Heart left ventricle (tissue), 16 donors: ENCODE data around the gene RCBTB2. TPM values are rescaled to one million over a fixed set of nuclear protein-coding genes. Genes with fewer than 3 reads are reported as not detected.
A peak's percentile ranks its signal among the peaks of the same experiment; 100 is the strongest.

Source experiments
- ATAC-seq, 4 donors: fragments of 200-7000 bp; cut with Tn5 transposase; one replicate each; pipeline ENCODE4 v1.9.1; 2020 to 2022; ENCODE audit warnings: moderate library complexity in 4 of 4, mild to moderate bottlenecking in 3 of 4, moderate number of reproducible peaks in 1 of 4
- DNase-seq, 5 donors: peaks; one replicate each; pipeline ENCODE4 v3.0.0-alpha.2; 2020
- H3K27ac ChIP-seq, 12 donors: fragments of 200-600 bp; sonication (generic) in 4 of 12; one replicate each; pipeline versions ENCODE4 v1.5.0 to v1.8.0; 2016 to 2022; ENCODE audit warnings: mild to moderate bottlenecking in 2 of 12
- H3K27me3 ChIP-seq, 9 donors: fragments of 200-600 bp; sonication (generic) in 2 of 9; one replicate each; pipeline versions ENCODE4 v1.5.1 to v1.8.0; 2016 to 2022; ENCODE audit warnings: mild to moderate bottlenecking in 3 of 9
- H3K36me3 ChIP-seq, 9 donors: fragments of 200-600 bp; sonication (generic) in 2 of 9; one replicate each; pipeline versions ENCODE4 v1.5.0 to v1.8.0; 2018 to 2022; ENCODE audit warnings: mild to moderate bottlenecking in 2 of 9
- H3K4me1 ChIP-seq, 12 donors: fragments of 200-600 bp; sonication (generic) in 4 of 12; one replicate each; pipeline versions ENCODE4 v1.5.0 to v1.8.0; 2016 to 2022; ENCODE audit warnings: mild to moderate bottlenecking in 3 of 12
- H3K4me3 ChIP-seq, 12 donors: fragments of 200-600 bp; sonication (generic) in 4 of 12; one replicate each; pipeline versions ENCODE4 v1.5.0 to v1.8.0; 2017 to 2022; ENCODE audit warnings: mild to moderate bottlenecking in 9 of 12, moderate library complexity in 4 of 12
- H3K9me3 ChIP-seq, 12 donors: fragments of 200-600 bp; sonication (generic) in 4 of 12; one replicate each; pipeline versions ENCODE4 v1.5.0 to v1.8.0; 2016 to 2022; ENCODE audit warnings: mild to moderate bottlenecking in 1 of 12
- POLR2A ChIP-seq, 2 donors: fragments of 450-650 bp; IDR thresholded peaks; one replicate each; pipeline ENCODE4 v1.6.1; 2017; ENCODE audit warnings: antibody characterized with exemption in 2 of 2, mild to moderate bottlenecking in 2 of 2, moderate library complexity in 2 of 2
- WGBS, 4 donors: extraction: QIAGEN DNeasy Blood & Tissue Kit in 2 of 4; methylation state at CpG; one replicate each; pipeline versions ENCODE4 v1.1.5 to v1.1.7; 2013 to 2018; 5-methylcytosine and 5-hydroxymethylcytosine counted together
- intact Hi-C, 10 donors: fragments of 100-400 bp; cut with DNase I; formaldehyde crosslinking; loops; one replicate each; pipeline versions ENCODE4 v1.11.1 to v1.14.2; 2022
- polyA plus RNA-seq, 2 donors: library from polyadenylated mRNA; stranded (reverse); fragments of 200-250 nt; gene quantifications; one replicate each; pipeline ENCODE4 v1.2.3, GENCODE V29; 2013
- total RNA-seq, 9 donors: library from RNA; depleted of rRNA in 2 of 9; stranded (reverse); fragments of >200 nt in 2 of 9; fragmentation: NEBNext Ultra II Directional in 3 of 9; extraction: Animal tissue kit (Norgen Biotek cat#: 25700) in 3 of 9; gene quantifications; one replicate each; pipeline versions ENCODE4 v1.1.0 to v1.2.4, GENCODE V29; 2016 to 2023
- TF ChIP-seq, protein P1 (sequence below), 12 donors: fragments of 200-600 bp; sonication (generic) in 4 of 12; IDR thresholded peaks; one replicate each; pipeline versions ENCODE4 v1.5.0 to v1.8.0; 2018 to 2022; ENCODE audit warnings: antibody characterized with exemption in 12 of 12, mild to moderate bottlenecking in 5 of 12
- donor health status: ischemic (EF 13 %, LVEDD 7.1; RV severe dilation, severe dysfunction).
- donor health status: healthy with polysubstance abuse.
- donor health status: DM: no; HTN: yes; CAD: no.
- donor health status: DM: no; HTN: no; CAD: no.
- donor health status: ischemic (EF 25% LVEDD 6.9; RV normal size, moderate dysfunction).
- donor health status: ischemic (EF 25% LVEDD 5.7; RV mildly dilated, moderate dysfunction).
- donor health status: healthy.
- donor health status: DM: yes; HTN: yes; CAD: no.
- donor health status: ischemic (EF 35%, LVEDD 5.7; RV mildly dilated, moderate dysfunction).
- donor health status: nonischemic (EF 11% LVEDD 7.7; RV severe dilation, severe dysfunction).
- donor health status: DM: yes; HTN: yes; CAD: no.
- donor health status: PGD.
- donor health status: ischemic (EF 29% LVEDD 5.4; RV normal size, mild dysfunction).
- donor health status: nonischemic (EF 23%, LVEDD 6.1; RV moderate dilation, normal function).

The RCBTB2 gene
- total and polyA plus RNA-seq, 11 donors, result 5.9 to 16.2 (median 11.5) TPM

DNA sequence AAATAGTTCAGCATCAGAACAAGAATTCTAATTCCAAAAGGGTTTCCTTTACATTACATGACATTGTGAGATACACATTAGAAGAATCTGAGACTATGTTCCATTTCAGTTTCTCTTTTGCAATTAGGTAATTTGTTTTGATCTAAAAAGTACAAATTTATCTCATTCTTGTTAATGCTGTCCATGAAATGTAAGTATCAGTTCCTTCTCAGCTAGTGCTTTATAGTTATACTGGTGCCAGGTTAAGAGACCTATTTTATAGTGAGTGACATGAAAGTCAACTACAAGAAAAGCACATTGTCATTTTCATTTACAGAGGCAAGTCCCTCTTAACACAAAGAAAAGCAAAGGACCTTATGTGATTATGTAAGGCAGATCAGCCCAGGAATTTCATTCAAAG is 43.9 kb downstream of the RCBTB2 start:
- Histone ChIP-seq H3K36me3 (peaks cover 0 to 36% (median 16%) of the 10 kb centered on the region in 9 donors), H3K9me3 (peaks cover 0 to 10% (median 0%) of the 10 kb centered on the region in 12 donors), H3K4me1 (peaks cover 0 to 65% (median 17%) of the 10 kb centered on the region in 12 donors), H3K27me3 (no peaks in the 10 kb centered on the region), H3K4me3 (no peak overlapping the region), H3K27ac (peak overlapping the region in 3 of 12 donors; percentile 18 to 93 (median 22))
- intact Hi-C loops, result no loop called here
- ATAC-seq (no peak), DNase-seq (no peak)
- TF ChIP-seq, protein P1, sequence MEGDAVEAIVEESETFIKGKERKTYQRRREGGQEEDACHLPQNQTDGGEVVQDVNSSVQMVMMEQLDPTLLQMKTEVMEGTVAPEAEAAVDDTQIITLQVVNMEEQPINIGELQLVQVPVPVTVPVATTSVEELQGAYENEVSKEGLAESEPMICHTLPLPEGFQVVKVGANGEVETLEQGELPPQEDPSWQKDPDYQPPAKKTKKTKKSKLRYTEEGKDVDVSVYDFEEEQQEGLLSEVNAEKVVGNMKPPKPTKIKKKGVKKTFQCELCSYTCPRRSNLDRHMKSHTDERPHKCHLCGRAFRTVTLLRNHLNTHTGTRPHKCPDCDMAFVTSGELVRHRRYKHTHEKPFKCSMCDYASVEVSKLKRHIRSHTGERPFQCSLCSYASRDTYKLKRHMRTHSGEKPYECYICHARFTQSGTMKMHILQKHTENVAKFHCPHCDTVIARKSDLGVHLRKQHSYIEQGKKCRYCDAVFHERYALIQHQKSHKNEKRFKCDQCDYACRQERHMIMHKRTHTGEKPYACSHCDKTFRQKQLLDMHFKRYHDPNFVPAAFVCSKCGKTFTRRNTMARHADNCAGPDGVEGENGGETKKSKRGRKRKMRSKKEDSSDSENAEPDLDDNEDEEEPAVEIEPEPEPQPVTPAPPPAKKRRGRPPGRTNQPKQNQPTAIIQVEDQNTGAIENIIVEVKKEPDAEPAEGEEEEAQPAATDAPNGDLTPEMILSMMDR (IDR thresholded peaks at IDR 0.05), result no peak

DNA sequence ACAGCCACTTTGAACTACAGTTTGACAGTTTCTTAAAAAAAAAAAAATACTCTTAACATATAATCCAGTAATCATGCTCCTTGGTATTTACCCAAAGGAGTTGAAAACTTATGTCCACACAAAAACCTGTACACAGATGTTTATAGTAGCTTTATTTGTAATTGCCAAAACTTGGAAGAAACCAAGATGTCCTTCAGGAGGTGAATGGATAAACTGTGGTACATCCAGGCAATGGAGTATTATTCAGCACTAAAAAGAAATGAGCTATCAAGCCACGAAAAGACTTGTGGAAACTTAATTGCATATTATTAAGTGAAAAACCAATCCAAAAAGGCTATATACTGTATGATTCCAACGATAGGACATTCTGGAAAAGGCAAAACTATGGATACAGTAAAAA is 44.9 kb downstream of the RCBTB2 start:
- Histone ChIP-seq H3K9me3 (peaks cover 0 to 10% (median 0%) of the 10 kb centered on the region in 12 donors), H3K27ac (no peak overlapping the region), H3K36me3 (peaks cover 0 to 47% (median 19%) of the 10 kb centered on the region in 9 donors), H3K27me3 (no peaks in the 10 kb centered on the region), H3K4me1 (peaks cover 0 to 58% (median 13%) of the 10 kb centered on the region in 12 donors), H3K4me3 (no peak overlapping the region)
- intact Hi-C loops, result no loop called here
- DNase-seq, result no peak
- TF ChIP-seq, protein P1 (IDR thresholded peaks at IDR 0.05), result no peak
- no peak for TF ChIP-seq POLR2A (IDR thresholded peaks at IDR 0.05)
- 92 to 99% (median 96%) methylated on average over 2 of the region's 2 CpGs for WGBS, 4 donors
- no peak for ATAC-seq

DNA sequence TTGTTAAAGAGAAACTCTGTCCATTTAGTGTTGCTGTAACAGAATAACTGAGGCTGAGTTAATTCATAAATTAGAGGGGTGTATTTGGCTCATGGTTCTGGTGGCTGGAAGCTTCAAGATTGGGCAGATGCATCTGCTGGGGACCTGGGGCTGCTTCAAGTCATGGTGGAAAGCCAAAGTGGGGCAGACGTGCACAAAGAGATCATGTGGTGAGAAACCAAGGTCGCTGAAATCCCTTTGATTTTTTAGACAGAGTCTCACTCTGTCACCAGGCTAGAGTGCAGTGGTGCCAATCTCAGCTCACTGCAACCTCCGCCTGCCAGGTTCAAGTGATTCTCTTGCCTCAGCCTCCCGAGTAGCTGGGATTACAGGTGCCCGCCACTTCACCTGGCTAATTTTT is 46.0 kb downstream of the RCBTB2 start:
- Histone ChIP-seq H3K4me3 (no peak overlapping the region), H3K9me3 (peaks cover 0 to 10% (median 0%) of the 10 kb centered on the region in 12 donors), H3K36me3 (peaks cover 0 to 56% (median 20%) of the 10 kb centered on the region in 9 donors), H3K4me1 (peaks cover 0 to 46% (median 9%) of the 10 kb centered on the region in 12 donors), H3K27me3 (no peaks in the 10 kb centered on the region), H3K27ac (peak overlapping the region in 1 of 12 donors; percentile 50)
- TF ChIP-seq, protein P1 (IDR thresholded peaks at IDR 0.05), result no peak
- TF ChIP-seq POLR2A (IDR thresholded peaks at IDR 0.05), result no peak
- WGBS, 4 donors, result 89 to 90% (median 90%) methylated on average over 5 of the region's 5 CpGs
- intact Hi-C loops, result no loop called here
- no peak for DNase-seq
- no peak for ATAC-seq

DNA sequence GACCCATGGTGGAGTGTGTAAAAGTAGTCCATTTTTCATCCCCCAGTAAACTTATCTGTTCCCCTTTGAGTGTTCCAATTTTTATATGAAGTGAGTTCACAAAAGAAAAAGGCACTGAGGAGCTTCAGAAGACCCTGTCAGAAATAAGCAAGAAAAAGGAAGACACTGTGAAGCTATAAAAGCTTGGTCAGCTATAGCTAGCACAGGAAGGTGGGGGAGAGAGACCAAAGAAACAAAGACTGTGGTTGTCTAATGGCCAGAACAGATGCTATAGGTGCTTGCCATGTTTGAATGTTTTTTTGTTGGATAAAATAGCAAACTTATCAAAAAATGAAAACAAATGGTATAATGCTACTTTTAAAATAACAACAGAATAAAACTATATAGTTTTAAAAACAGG is 46.5 kb downstream of the RCBTB2 start:
- TF ChIP-seq, protein P1 (IDR thresholded peaks at IDR 0.05), result no peak
- no peak for TF ChIP-seq POLR2A (IDR thresholded peaks at IDR 0.05)
- H3K27ac ChIP-seq, result peak overlapping the region in 1 of 12 donors; percentile 50
- peaks cover 0 to 10% (median 0%) of the 10 kb centered on the region in 12 donors for H3K9me3 ChIP-seq
- DNase-seq, result no peak
- H3K27me3 ChIP-seq, result no peaks in the 10 kb centered on the region
- ATAC-seq, result no peak
- H3K4me3 ChIP-seq, result no peak overlapping the region
- intact Hi-C loops, result no loop called here
- H3K4me1 ChIP-seq, result peaks cover 0 to 42% (median 6%) of the 10 kb centered on the region in 12 donors
- H3K36me3 ChIP-seq, result peaks cover 0 to 61% (median 25%) of the 10 kb centered on the region in 9 donors
